Measurements from ENCODE around the gene RIN1.
"Not testable (repeated sequence)": the region's sequence is repeated elsewhere in the genome, so short reads cannot be mapped to it uniquely, and the experiment has no call there.

The RIN1 gene

GRCh38 chr11:66320289-66320688 is 15.9 kb downstream of the RIN1 start:
- DNase-seq (ENCODE audit: low read depth in 2 of 2) = not testable (repeated sequence)

GRCh38 chr11:66318600-66318970 is 17.6 kb downstream of the RIN1 start:
- no peak for DNase-seq (ENCODE audit: low read depth in 2 of 2)

- DNase-seq (ENCODE audit: low read depth in 2 of 2) = peak; percentile 53 to 61
Measured at GRCh38 chr11:66317723-66318599, 18.3 kb downstream of the RIN1 start.

DNA sequence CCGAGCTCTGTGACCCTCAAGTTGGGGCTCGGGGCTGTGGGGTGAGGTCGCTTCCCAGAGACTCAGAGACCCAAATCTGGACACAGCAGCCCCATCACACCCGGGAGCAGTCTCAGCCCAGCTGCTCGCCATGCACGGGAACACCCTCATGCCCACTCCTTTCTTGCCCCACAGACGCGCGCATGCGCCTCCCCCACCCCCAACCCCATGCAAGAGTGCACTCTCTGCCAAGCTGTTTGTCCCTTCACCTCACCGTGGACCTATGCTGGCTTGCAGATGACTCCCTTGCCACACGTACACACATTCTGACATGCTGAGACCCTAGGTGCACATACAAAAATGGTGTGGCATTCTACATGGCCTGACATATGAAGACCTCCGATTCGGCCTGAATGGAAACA is 18.9 kb downstream of the RIN1 start:
- no peak for DNase-seq (ENCODE audit: low read depth in 2 of 2)

DNA sequence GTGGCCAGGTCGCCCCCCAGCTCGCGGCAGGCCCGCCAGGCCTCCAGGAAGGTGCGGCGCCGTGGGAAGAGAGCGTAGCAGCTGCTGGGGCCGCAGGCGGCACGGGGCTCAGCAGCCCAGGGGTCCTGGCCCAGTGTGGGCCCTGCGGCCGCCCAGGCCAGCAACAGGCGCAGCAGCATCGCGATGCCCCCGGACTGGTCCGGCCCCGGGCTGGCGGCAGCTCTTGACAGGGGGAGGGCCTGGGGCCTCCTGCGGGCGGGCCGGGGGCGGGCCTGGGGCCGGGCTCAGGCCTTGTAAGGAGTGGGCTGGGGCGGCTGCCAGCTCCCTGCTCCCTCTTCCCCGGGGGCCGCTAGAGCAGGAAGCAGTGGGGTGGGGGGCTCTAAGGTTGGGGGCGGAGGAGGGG is 19.4 kb downstream of the RIN1 start, which contains the start of gene CD248:
Gene CD248 (minus strand): TSS at position 196 of the 403 bp plus-strand sequence. CDS start 17 bp downstream, at position 179.
- DNase-seq (ENCODE audit: low read depth in 2 of 2) = no peak

- DNase-seq (ENCODE audit: low read depth in 2 of 2) = no peak
Measured at GRCh38 chr11:66315921-66316811, 20.1 kb downstream of the RIN1 start.

DNA sequence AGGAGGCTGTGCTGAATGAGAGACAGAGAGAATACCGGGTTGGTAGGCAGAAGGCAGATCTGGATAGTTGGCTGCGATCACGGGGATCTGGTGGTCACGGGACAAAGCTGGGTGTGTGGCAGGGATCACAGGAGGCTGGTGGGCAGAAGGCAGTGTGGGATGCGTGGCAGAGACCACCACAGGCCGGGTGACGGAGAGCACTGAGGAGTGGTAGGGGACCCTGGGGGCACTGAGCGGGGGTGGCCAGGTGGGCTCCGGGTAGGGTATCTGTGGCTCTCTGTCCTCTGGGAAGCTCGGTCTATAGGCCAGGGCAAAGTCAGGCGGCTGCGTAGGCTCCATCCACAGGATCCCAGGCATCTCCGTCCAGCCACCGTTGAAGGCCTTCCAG is 20.7 kb downstream of the RIN1 start:
- no peak for DNase-seq (ENCODE audit: low read depth in 2 of 2)

DNA sequence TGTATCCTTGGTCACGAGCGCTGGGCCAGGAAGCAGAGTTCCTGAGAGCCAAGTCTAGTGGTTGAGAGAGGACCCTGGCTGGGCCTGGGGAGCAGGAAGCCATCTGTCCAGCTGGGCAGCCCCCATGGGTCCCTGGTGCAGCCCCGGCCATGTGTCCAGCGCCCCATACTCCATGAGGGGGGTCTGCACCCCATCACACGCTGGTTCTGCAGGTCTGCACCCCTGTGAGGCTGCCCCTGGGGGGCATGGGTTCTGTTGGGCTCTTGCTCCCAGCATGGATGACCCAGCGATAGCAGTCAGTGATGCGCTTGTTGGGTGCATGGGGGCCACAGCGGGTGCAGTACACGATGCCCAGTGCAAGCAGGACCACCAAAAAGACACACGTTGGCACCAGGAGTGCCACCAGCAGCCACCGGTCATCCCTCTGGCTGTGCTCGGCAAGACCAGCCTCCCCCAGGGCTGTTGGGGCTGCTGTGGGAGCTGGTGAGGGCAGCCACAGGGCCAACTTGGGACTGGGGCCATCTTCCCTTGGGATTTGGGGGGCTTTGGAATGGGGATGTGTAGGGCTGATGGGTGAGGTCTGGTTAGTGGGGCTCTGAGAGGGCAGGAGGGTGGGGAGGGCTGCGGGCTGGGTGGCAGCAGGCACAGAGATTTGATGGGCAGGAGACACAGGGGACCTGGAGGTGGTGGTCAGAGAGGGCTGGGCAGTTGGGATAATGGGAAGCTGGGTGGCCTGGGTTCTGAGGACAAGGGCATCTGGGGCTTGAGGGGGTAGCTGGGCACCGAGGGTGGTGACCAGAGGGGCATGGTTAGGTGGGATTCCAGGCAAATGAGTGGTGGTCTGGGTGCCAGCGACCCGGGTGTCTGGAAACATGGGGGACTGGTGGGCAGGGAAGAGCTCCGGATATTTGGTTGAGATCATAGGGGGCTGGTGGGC is 21.4 kb downstream of the RIN1 start:
- no peak for DNase-seq (ENCODE audit: low read depth in 2 of 2)

DNA sequence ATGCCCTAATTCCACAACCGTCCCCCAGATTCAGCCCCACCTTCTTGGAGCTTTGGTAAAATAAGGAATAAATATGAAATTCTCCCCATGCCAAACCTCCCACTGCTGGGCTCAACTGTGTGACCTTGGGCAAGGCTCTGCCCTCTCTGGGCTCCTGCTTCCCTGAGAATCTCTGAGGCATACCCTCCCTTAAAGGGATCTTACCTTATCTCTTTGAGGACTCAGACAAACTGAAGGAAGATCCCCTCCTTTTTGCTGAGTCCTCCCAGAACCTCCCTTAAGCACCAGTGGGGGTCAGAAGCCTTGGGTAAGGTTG is 22.1 kb downstream of the RIN1 start:
- DNase-seq (ENCODE audit: low read depth in 2 of 2) = no peak

DNA sequence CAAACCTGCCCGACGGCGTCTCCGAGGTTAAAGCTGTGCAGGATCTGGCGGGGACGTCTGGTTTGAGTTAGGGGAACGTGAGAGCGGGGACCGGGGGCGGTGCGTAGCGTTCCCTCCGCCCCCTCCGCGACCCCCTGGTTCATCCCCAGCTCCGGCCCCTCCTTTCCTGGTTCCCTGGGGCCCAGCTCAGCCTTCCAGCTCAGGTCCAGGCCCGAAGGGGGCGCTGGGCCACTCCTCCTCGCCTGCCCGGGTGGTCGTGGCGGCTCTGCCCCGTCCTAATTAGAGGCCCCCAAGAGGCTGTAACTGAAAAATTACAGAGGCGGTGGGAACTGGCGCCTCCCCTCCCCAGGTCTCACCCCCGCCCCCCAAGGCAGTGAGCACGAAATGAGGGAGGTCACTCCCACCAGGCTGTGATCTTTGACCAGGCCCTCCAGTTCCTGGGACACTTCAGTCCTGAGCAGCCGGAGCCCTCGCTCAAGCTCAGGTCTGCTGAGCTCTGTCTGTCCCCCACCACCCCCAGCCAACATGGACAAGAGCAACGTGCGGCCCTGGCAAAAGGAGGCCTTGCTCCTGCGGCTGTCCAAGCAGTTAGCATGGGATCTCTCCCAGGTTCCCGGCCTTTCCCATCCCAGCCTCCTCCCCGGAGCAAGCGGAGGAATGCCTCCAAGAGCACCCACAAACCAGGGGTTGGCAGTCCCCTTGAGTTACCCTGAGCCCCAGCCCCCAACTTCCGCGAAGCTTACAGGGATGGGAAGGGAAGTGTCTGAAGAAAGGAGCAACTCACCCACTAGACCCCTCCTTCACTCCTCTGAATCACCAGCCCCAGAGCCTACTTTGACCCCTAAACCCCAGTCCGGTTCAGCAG is 22.7 kb downstream of the RIN1 start:
- DNase-seq (ENCODE audit: low read depth in 2 of 2) = no peak

DNA sequence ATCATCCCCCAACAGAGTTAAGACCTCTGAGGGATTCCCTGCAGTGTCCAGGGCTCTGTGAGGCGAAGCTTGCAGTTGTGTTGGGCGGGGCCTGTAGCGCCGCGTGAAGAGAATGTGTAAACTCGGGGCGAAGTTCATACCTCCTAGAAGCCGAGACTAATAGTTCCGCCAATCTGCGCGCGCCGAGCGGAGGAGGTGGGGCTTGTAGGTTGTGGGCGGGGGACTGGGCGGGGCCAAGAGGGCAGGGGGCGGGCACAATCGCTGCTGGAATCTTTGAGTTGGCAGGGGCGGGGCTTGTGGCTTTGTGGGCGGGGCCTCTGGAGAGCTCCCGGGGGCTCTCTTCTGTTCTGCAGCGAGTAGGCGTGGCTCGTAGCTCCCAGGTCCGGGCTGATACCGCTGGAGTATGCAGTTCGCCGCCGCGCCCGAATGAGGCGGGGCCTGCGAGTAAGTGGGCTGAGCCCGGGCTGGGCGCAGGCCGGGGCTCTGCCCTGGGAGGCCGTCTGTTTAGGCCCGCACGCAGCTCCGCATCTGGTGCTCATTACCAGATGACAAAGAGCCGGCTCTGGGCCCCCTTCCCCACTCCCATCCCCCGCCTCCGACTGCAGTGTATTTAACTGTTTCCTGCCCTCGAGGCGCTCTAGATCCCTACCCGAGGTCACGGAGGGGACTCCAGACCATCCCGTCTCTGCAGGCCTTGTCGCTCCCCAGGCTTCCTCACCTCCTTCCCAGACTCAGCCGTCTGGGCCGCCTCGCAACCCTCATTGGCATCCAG is 23.5 kb downstream of the RIN1 start:
- DNase-seq (ENCODE audit: low read depth in 2 of 2) = peak; percentile 97 to 98

DNA sequence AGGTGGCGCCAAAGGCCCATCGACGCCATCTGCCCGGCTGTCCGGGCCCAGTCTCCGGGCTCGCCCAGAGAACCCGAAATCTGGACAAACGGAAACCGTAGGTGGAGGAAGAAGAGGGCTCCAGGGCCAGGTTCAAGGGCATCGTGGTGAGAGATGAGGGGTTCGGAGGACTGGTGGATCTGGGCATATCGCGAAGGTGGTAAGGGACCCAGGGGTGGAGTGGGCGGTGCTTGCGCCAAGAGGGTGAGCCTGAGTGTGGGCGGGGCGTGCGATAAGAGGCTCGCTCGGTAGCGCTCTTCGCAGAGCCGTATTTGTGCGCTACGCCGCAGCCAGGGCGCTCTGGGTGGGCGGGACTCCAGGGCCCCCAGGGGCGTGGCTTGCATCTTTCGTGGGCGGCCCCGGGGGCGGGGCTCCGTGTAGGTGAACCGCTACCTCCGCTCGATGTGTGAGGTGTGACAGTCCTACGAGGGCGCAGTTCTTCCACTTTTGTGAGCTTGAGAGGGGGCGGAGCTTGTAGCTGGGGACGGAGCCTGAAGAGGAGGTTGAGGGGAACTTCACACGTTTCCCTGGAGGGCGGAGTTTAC is 24.2 kb downstream of the RIN1 start:
- DNase-seq (ENCODE audit: low read depth in 2 of 2) = peak; percentile 97 to 98

GRCh38 chr11:66311470-66311964 is 24.7 kb downstream of the RIN1 start:
- no peak for DNase-seq (ENCODE audit: low read depth in 2 of 2)

DNA sequence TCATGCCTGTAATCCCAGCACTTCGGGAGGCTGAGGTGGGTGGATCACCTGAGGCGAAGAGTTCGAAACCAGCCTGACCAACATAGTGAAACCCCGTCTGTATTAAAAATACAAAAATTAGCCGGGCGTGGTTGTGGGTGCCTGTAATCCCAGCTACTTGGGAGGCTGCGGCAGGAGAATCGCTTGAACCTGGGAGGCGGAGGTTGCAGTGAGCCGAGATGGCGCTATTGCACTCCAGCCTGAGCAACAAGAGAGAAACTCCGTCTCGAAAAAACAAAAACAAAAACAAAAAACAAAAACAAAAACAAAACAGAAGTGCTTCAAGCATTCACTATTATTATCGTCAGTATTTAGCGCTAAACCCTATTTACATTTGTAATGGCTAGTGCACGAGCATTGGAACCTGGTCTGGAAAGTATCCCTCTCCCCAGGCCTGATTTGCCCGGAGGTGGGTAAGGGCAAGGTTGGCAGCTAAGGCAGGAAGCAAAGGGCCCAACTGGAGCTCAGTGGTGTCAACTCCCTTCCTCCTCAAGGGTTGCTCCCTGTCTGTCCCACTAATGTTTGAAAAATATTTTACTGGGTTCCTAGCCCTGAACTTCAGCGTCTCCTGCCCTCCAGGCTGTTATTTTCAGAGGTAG is 25.3 kb downstream of the RIN1 start:
- not testable (repeated sequence) for DNase-seq (ENCODE audit: low read depth in 2 of 2)

- no peak for DNase-seq (ENCODE audit: low read depth in 2 of 2)
Measured at GRCh38 chr11:66310324-66310723, 25.9 kb downstream of the RIN1 start.

DNA sequence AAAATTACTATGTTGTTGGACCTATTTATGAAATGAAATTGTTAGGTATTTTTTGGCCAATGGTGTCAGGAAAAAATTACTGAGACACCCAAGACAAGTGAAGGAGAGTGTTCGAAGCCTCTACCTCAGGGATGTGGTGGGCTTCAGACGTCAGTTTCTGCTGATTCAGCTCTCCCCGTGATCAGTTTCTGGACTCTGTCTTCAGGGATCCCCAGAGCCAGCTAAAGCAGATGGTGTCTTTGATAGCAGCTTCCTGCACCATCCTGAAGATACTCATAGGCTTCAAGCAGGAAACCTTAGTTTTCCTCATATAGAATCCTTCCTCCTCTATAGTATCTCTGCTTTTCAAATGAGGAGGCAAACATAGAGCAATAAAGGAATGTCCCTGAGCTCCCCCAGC is 26.8 kb downstream of the RIN1 start:
- DNase-seq (ENCODE audit: low read depth in 2 of 2) = no peak

DNA sequence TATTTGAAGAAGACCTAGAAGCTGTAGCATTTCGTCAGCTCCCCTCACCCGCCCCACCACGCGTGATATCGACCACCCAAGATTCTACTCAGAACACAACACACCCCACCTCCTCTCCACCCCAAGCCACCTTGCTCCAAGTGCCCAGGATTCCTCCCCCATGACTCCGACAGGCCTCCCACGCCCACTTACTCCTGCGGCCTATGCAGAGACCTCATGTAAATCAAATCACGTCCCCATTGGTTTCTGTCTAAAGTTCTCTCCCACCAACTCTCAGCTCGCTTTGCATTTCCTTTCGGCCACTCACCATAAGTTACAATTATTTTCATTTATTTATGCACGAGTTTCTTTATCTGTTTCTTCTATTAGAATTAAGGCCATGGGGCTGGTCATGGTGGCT is 33.6 kb downstream of the RIN1 start:
- DNase-seq (ENCODE audit: low read depth in 2 of 2) = no peak

DNA sequence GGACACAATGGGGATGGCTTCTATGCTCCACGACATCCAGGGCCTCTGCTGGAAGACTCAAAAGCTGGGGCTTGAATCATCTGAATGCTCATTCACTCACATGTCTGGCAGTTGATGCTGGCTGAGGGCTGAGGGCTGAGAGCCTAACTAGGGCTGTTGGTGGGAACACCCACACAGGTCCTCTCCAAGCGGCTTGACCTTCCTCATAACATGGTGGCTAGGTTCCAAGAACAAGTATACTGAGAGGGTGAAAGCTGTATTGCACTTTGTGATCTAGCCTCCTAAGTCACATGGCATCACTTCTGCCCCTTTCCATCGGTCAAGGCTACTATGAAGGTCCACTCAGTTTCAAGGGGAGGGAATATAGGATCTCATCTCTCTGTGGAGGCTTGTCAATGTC is 37.0 kb downstream of the RIN1 start:
- no peak for DNase-seq (ENCODE audit: low read depth in 2 of 2)

DNA sequence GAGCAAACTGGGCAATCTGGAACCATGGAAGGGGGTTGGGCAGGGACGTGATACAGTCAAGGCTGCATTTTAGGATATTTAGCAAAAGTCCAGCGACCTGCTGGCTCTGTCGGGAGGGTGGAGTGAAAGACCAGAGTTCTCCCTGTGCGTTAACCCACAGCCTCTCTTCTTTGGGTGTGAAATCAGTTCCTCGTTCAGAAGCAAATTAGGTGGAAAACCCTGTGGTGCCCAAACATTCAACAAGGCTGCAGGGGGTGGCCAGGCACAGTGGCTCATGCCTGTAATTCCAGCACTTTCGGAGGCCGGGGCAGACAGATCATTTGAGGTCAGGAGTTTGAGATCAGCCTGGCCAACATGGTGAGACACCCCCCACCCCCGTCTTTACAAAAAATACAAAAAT is 38.6 kb downstream of the RIN1 start:
- no peak for DNase-seq (ENCODE audit: low read depth in 2 of 2)

Data from stimulated activated CD8-positive, alpha-beta memory T cell treated with anti-CD3 and anti-CD28 coated beads, Interleukin-2, amount 100 ng/mL, for 1 hour (primary cell).